ENCODE data around the gene SLC41A2. TPM values are rescaled to one million over a fixed set of nuclear protein-coding genes. Genes with fewer than 3 reads are reported as not detected.
"Not testable (repeated sequence)": the region's sequence is repeated elsewhere in the genome, so short reads cannot be mapped to it uniquely, and the experiment has no call there.

The SLC41A2 gene
- total and polyA plus RNA-seq, 3 donors from 2014 or later: 21.9 to 49.5 (median 31.6) TPM

DNA sequence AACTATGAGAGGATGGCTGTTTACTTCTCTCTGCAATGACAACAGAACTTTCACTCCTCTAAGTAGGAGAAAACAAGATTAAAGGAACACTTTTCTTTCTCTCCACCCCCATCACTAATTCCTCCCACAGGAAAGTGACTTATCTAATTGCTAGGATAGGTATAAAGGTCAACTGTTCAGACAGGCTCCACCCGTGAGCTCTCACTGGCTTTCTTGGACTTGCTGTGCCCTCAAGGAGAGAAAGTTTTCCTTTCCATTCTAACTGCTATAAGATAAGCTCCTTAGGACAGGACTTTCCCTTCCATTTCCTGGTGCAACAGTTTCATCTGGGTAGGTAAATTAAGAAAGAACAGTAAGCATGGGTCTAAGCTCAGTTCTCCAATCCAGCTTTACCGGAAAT, 4.8 kb downstream of the SLC41A2 start:
- Histone ChIP-seq H3K4me1 (peaks cover 3% of the 10 kb centered on the region), H3K27ac (peak overlapping the region in 1 of 2 donors; percentile 16), H3K4me3 (no peak overlapping the region), H3K36me3 (ENCODE audit: low read depth, missing control alignments) (no peaks in the 10 kb centered on the region), H3K9me3 (no peaks in the 10 kb centered on the region), H3K27me3 (no peaks in the 10 kb centered on the region)
- no peak for DNase-seq
- TF ChIP-seq, protein P1, sequence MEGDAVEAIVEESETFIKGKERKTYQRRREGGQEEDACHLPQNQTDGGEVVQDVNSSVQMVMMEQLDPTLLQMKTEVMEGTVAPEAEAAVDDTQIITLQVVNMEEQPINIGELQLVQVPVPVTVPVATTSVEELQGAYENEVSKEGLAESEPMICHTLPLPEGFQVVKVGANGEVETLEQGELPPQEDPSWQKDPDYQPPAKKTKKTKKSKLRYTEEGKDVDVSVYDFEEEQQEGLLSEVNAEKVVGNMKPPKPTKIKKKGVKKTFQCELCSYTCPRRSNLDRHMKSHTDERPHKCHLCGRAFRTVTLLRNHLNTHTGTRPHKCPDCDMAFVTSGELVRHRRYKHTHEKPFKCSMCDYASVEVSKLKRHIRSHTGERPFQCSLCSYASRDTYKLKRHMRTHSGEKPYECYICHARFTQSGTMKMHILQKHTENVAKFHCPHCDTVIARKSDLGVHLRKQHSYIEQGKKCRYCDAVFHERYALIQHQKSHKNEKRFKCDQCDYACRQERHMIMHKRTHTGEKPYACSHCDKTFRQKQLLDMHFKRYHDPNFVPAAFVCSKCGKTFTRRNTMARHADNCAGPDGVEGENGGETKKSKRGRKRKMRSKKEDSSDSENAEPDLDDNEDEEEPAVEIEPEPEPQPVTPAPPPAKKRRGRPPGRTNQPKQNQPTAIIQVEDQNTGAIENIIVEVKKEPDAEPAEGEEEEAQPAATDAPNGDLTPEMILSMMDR (IDR thresholded peaks at IDR 0.05): no peak
- no peak for TF ChIP-seq POLR2A (IDR thresholded peaks at IDR 0.05)
- WGBS, 2 donors: 55 to 57% methylated on average over 2 of the region's 2 CpGs
- intact Hi-C loops (cut with DNase I; ENCODE audit: low total_unique reads): no loop called here

DNA sequence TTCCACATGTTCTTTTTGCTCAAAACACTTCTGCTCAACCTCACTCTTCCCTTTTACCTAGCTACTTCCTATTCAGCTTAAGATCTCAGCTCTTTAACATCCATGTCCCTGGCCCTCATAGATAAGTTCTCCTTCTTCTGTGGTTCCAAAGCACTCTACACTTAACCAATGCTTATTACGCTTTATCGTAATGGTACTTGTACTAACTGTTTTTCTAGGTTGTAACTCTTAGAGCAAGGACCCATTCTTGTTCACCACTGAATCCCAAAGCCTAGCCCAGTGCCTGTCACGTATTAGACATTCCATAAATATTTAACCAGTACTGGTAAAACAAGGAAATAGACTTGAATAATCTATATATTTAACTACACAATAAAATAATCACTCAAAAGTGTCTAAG, 5.3 kb downstream of the SLC41A2 start:
- H3K27ac ChIP-seq: no peak overlapping the region
- H3K9me3 ChIP-seq: no peaks in the 10 kb centered on the region
- no peak for TF ChIP-seq POLR2A (IDR thresholded peaks at IDR 0.05)
- TF ChIP-seq, protein P1 (IDR thresholded peaks at IDR 0.05): no peak
- H3K4me1 ChIP-seq: peaks cover 3% of the 10 kb centered on the region
- WGBS, 2 donors: 83 to 88% methylated on average over 3 of the region's 3 CpGs
- H3K36me3 ChIP-seq (ENCODE audit: low read depth, missing control alignments): no peaks in the 10 kb centered on the region
- DNase-seq: no peak
- intact Hi-C loops (cut with DNase I; ENCODE audit: low total_unique reads): no loop called here
- no peak overlapping the region for H3K4me3 ChIP-seq
- H3K27me3 ChIP-seq: no peaks in the 10 kb centered on the region

DNA sequence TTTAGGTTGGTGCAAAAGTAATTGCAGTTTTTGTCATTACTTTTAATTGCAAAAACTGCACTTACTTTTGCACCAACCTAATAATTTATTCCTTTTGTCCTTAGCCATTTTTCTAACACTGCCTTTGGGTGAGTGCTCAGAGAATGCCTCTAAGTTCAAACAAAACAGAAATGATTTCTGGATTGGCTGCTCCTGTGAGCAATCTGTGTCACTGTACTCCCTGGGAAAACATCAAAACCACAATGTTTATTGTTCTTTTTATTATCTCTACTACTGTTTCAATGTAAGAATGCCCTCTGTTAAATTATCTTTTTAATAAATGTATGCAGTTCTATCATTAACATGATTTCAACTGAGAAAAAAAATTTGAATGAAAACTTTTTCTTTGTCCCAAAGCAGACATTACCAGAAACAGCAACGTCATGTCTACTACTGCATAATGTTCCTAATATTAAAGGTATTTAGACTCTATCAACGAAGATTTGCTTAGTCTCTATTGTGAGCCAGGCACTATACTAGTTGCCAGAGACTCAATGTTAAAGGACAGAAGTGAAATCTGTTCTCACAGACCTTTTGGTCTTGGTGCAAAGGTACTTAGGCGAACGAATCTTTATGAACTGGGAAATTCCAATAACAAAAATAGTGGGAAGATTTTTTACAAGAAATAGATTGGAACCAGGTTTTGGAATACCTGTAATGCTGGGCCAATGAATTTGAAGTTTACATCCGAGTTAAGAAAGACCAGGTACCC, 6.2 kb downstream of the SLC41A2 start:
- Histone ChIP-seq H3K27me3 (no peaks in the 10 kb centered on the region), H3K9me3 (no peaks in the 10 kb centered on the region), H3K4me1 (peaks cover 3% of the 10 kb centered on the region), H3K27ac (no peak overlapping the region), H3K4me3 (no peak overlapping the region), H3K36me3 (ENCODE audit: low read depth, missing control alignments) (no peaks in the 10 kb centered on the region)
- TF ChIP-seq, protein P1 (IDR thresholded peaks at IDR 0.05): no peak
- TF ChIP-seq POLR2A (IDR thresholded peaks at IDR 0.05): no peak
- WGBS, 2 donors: 83 to 85% methylated on average over 5 of the region's 5 CpGs
- intact Hi-C loops (cut with DNase I; ENCODE audit: low total_unique reads): no loop called here
- no peak for DNase-seq

DNA sequence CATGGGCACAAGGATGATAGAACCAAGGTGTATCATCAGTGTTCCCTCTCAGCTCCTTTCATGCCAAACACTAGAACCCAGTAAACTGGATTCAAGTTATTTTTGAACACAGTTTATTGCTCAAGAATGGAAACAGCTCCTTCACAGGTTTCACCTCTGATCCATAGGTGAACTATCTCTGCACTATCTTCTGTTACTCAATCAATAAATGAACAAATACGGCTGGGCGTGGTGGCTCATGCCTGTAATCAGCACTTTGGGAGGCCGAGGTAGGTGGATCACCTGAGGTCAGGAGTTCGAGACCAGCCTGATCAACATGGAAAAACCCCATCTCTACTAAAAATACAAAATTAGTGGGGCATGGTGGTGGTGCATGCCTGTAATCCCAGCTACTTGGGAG, 9.4 kb downstream of the SLC41A2 start:
- H3K36me3 ChIP-seq (ENCODE audit: low read depth, missing control alignments); intact Hi-C loops (cut with DNase I; ENCODE audit: low total_unique reads); H3K27ac ChIP-seq; H3K9me3 ChIP-seq; DNase-seq; H3K4me1 ChIP-seq; H3K4me3 ChIP-seq; H3K27me3 ChIP-seq: not testable (repeated sequence)
- 82 to 97% methylated on average over 4 of the region's 4 CpGs for WGBS, 2 donors

DNA sequence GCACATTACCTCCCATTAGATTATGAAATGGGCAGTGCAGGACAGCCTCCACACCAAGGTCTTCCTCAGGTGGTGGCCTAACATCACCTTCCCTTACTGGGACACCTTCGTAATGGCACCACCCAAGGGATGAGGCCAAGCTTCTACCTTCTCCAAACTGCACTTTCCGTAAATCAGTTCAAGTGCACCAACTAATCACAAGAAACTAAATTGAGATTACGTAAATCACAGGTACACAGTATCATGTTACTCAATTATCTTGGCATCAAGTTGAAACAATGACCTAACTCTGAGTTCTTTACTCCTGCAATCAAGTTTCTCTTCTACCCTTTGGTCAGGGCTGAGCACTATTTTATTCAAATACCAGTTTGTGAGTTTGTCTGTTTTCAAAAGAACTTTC, 13.8 kb downstream of the SLC41A2 start:
- no peaks in the 10 kb centered on the region for H3K36me3 ChIP-seq (ENCODE audit: low read depth, missing control alignments)
- H3K4me1 ChIP-seq: no peaks in the 10 kb centered on the region
- no peak for DNase-seq
- no peaks in the 10 kb centered on the region for H3K9me3 ChIP-seq
- no peak overlapping the region for H3K4me3 ChIP-seq
- TF ChIP-seq POLR2A (IDR thresholded peaks at IDR 0.05): no peak
- TF ChIP-seq, protein P1 (IDR thresholded peaks at IDR 0.05): no peak
- H3K27me3 ChIP-seq: no peaks in the 10 kb centered on the region
- no peak overlapping the region for H3K27ac ChIP-seq
- intact Hi-C loops (cut with DNase I; ENCODE audit: low total_unique reads): no loop called here
- WGBS, 2 donors: 92 to 94% methylated on average over 3 of the region's 3 CpGs

DNA sequence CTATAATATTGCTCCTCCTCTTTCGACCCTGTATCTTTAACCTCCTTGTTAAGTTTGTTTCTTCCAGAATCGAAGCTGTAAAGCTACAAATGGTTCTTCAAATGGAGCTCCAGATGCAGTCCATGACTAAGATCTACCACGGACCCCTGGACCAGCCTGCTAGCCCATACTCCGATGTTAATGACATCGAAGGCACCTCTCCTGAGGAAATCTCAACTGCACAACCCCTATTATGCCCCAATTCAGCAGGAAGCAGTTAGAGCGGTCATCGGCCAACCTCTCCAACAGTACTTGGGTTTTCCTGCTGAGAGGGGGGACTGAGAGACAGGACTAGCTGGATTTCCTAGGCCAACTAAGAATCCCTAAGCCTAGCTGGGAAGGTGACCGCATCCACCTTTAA, 14.7 kb downstream of the SLC41A2 start:
- H3K36me3 ChIP-seq (ENCODE audit: low read depth, missing control alignments); intact Hi-C loops (cut with DNase I; ENCODE audit: low total_unique reads); H3K27ac ChIP-seq; H3K4me3 ChIP-seq; H3K4me1 ChIP-seq; H3K9me3 ChIP-seq; H3K27me3 ChIP-seq; DNase-seq: not testable (repeated sequence)
- 91 to 96% methylated on average over 8 of the region's 8 CpGs for WGBS, 2 donors

Data from testis (tissue), 3 donors.